Stimulated activated naive CD8-positive, alpha-beta T cell treated with anti-CD3 and anti-CD28 coated beads, Interleukin-15, Interleukin-2, amounts not matched to agents 100 U/mL and 50 U/mL, for 24 hours (primary cell): ENCODE results near the gene HORMAD1.
"Not testable (repeated sequence)": the region's sequence is repeated elsewhere in the genome, so short reads cannot be mapped to it uniquely, and the experiment has no call there.

Experiments
- ATAC-seq: fragments of 150-1000 bp; cut with Tn5 transposase; one replicate; pipeline ENCODE4 v1.10.0; 2021
- DNase-seq: peaks from one replicate; pipeline ENCODE4 v3.0.0; 2021

HORMAD1 gene, protein sequence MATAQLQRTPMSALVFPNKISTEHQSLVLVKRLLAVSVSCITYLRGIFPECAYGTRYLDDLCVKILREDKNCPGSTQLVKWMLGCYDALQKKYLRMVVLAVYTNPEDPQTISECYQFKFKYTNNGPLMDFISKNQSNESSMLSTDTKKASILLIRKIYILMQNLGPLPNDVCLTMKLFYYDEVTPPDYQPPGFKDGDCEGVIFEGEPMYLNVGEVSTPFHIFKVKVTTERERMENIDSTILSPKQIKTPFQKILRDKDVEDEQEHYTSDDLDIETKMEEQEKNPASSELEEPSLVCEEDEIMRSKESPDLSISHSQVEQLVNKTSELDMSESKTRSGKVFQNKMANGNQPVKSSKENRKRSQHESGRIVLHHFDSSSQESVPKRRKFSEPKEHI

DNA sequence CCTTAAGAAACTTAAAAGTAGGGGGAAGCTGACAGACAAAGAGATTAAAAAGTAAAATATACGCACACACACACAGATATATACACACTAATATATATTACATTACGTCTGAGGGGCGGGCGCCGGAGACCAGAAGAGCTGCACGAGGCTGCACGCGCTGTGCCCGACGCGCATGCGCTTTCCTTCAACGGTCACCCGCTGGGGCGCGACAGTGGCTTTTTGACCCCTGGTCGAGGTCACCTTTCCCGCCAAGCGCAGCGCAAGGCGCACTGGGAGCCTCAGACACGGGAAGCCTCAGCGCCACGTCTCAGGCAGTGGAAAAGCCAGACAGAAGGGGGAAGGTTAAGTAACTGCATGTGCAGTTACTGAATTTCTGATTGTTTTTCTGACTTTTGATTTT lies at the start of gene HORMAD1:
Gene HORMAD1 (minus strand): TSS at position 193 of the 400 bp plus-strand sequence. CDS start 1,390 bp downstream, outside the sequence.
- no peak for DNase-seq
- no peak for ATAC-seq

DNA sequence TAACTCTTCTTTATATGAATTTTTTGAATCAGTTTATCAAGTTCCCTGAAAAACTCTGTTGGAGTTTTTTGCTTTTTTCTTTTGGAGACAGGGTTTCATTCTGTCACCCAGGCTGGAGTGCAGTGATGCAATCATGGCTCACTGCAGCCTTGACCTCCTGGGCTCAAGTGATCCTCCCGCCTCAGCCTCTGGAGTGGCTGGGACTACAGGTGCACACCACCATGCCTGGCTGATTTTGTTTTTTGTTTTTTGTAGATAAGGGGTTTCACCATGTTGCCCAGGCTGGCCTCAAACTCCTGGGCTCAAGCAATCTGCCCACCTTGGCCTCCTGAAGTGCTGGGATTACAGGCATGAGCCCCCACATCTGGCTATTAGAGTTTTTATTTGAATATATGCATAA lies 47.0 kb upstream of the HORMAD1 start:
- ATAC-seq, DNase-seq: not testable (repeated sequence)

DNA sequence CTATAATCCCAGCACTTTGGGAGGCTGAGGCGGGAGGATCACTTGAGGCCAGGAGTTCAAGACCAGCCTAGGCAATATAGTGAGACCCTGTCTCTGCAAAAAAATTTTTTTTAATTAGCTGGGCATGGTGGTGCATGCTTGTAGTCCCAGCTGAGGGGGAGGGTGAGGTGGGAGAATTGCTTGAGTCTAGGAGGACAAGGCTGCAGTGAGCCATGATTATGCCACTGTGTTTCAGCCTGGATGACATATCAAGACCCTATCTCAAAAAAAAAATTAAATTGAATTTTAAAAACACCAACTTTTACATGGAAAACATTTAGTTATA lies 45.2 kb upstream of the HORMAD1 start:
- ATAC-seq, result not testable (repeated sequence)
- DNase-seq, result peak; percentile 11

DNA sequence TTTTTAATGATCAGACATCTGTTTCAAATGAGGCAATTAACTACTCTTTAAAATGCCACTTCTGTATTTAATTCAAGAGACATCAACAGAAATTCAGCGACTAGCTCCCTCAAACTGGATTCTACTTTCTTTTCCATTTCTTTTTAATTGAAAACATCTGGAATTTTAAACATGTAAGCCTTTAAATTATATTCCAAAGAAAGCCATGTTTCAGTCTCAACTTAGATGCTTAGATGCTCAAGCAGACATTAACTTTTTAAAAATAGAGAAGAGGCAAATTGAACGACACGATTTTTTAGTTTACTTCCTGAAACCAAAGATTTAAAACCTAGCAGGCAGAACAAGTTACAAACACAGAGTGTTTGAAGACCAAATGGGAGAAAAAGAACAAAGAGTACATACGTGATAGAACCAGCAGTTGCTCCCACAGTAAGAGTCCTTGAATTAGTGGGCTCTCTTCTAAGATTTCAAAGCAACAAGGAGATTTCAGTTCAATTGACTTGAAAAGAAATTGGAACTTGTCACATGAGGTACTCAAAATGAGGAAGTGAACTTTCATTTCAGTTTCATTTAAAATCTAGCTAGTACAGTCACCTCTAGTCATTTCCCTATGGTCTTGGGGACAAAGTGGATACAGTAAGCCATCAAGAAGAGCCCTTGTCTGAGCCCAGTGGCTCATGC lies 44.7 kb upstream of the HORMAD1 start, which contains the start of gene CTSS:
Gene CTSS (minus strand): TSS at position 483 of the 681 bp plus-strand sequence. CDS start 1,015 bp downstream, outside the sequence.
- DNase-seq (no peak), ATAC-seq (peak; percentile 91)

DNA sequence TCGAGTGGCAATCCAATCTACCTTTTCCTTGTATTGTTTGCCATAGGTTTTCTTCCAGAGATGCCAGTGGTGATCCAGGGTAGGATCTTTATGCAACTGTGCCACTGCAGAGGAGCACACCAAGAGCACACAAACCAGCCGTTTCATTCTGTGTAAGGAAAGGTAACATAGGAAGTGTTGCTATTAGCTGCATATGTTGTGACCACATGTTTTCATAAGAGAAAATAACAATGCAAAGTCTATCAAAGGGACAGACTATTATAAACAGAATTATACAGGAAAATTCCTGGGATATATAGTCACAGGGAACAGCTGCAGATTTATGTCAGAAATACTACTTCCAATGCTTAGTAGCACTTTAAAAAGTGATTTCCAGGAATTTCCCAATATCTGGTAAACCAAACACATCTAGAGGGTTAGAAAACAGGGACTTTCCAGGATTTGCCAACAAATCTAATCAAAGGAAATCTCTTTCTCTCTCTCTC lies 44.0 kb upstream of the HORMAD1 start:
- DNase-seq, result no peak
- no peak for ATAC-seq

DNA sequence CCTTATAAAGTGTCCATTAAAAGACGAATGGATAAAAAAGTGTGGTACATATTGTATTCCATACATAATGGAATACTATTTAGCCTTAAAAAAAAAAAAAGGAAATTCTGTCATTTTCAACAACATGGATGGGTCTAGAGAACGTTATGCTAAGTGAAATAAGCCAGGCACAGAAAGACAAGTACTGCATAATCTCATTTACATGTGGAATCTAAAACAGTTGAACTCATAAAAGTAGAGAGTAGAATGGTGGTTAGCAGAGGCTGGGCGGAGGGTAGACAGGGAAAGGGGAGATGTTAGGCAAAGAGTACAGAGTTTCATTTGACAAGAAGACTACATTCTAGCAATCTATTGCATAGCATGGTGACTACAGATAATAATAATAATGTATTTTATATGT lies 42.3 kb upstream of the HORMAD1 start:
- ATAC-seq, result no peak
- DNase-seq, result no peak

DNA sequence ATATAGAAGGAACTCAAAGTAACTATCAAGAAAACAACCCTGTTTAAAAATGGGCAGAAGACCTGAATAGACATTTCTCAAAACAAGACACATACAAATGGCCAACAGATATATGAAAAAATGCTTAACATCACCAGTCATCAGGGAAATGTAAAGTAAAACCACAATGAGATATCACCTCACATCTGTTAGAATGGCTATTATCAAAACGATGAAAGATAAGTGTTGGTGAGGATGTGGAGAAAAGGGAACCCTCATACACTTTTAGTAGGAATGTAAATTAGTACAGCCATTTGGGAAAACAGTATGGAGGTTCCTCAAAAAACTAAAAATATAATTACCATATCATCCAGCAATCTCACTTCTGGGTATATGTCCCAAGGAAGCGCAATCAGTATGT lies 41.9 kb upstream of the HORMAD1 start:
- no peak for ATAC-seq
- no peak for DNase-seq

DNA sequence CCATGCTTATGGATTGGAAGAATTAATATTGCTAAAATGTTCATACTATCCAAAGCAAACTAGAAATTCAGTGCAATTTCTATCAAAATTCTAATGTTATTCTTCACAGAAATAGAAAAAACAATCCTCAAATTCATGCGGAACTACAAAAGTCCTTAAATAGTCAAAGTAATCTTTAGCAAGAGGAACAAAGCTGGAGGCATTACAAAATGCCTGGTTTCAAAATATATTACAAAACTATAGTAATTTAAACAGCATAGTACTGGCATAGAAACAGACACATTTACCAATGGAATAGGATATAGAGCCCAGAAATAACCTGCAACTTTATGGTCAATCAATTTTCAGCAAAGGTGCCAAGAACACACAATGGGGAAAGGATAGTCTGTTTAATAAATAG lies 41.1 kb upstream of the HORMAD1 start:
- DNase-seq (no peak), ATAC-seq (no peak)

DNA sequence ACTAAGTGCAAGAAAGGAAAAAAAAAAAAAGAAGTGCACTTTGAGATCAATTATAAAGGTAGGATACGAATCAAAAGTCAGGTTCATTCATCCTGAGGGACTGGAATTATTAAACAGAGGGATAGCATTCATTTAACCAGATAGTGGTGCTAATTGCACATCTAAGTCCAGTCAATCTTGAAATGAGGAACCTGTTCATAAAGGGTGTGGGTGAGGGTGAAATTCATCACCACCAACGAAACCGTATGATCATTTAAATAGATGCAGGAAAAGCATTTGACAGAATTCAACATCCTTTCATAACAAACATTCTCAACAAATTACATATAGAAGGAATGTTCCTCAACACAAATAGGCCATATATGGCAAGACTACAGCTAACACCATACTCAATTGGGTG lies 39.3 kb upstream of the HORMAD1 start:
- DNase-seq, result no peak
- no peak for ATAC-seq

DNA sequence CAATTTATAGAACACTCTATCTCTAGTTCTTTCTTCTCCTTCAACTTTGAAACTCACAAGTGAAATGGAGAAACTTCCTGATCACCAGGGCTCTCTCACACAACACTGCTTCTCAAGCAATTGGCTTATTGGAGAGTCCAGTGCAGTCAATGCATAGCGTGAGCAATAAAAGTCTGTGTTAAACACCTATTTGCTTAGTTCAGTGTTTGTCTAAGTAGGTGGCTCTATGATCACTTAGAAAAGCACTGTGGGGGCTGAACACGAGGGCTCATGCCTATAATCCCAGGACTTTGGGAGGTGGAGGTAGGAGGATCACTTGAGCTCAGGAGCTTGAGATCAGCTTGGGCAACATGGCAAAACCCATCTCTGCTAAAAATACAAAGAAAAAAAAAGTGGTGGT lies 32.7 kb upstream of the HORMAD1 start:
- DNase-seq, result no peak

DNA sequence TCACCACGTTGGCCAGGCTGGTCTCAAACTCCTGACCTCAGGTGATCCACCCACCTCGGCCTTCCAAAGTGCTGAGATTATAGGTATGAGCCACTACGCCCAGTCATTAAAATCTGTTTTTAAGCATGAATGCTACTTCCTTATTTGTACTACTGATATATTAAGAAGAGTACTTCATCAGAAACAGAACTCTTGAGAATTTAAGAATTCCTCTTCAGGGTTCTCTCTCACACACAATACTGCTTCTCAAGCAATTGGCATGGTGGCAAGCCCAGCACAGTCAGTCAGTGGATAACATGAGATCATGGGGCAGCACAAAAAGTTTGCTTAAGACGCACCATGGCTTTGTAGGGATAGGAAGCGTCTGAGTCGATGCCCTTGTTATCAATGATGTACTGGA lies 30.7 kb upstream of the HORMAD1 start:
- ATAC-seq (no peak), DNase-seq (no peak)

More for the DNA sequence above, 32.7 kb upstream of the HORMAD1 start:
- no peak for ATAC-seq

DNA sequence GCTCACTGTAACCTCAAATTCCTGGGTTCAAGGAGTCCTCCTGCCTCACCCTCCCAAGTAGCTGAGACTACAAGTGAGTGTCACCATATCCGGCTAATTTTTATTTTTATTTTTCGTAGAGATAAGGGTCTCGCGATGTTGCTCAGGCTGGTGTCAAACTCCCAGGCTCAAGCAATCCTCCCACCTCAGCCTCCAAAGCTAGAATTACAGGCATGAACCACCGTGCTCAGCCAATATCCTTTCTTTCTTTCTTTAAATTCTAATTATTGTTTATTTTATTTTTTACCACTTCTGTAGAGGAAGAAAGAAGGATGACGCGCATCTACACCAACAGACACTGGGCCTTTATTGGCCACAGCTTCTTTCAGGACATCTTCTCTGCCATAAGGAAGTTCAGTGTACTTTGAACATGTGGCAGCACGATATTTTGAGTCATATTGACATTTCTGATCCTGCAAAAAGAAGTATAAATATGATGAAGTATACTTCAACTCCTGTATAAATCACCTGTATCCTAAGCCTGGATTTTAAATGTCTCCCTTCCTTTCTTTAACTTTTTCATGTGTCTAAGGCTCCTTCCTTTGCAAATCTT lies 29.1 kb upstream of the HORMAD1 start:
- ATAC-seq, result no peak

DNA sequence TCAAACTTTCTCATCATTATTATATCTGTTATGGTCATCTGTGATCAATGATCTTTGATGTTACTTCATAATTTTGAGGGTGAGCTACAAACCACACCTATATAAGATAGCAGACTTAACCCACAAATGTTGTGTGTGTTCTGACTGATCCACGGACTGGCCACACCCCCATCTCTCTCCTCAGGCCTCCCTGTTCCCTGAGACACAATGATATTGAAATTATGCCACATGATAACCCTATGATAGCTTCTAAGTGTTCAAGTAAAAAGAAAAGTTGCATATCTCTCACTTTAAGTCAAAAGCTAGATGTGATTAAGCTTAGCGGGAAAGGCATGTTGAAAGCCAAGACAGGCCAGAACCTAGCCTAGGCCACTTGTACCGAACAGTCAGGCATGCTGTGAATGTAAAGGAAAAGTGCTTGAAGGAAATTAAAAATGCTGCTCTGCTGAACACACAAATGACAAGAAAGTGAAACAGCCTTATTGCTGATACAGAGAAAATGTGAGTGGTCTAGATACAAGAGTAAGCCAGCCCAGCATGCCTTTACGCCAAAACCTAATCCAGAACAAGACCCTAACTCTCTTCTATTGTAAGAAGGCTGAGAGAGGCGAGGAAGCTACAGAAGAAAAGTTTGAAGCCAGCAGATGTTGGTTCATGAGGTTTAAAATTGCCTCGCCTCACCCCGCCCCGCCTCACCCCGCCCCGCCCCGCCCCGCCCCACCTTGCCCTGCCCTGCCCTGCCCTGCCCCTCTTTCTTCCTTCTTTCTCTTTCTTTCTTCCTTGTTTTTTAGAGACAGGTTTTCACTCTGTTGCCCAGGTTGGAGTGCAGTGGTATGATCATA lies 28.4 kb upstream of the HORMAD1 start:
- DNase-seq (no peak), ATAC-seq (no peak)

More for the DNA sequence above, 29.1 kb upstream of the HORMAD1 start:
- DNase-seq, result no peak

DNA sequence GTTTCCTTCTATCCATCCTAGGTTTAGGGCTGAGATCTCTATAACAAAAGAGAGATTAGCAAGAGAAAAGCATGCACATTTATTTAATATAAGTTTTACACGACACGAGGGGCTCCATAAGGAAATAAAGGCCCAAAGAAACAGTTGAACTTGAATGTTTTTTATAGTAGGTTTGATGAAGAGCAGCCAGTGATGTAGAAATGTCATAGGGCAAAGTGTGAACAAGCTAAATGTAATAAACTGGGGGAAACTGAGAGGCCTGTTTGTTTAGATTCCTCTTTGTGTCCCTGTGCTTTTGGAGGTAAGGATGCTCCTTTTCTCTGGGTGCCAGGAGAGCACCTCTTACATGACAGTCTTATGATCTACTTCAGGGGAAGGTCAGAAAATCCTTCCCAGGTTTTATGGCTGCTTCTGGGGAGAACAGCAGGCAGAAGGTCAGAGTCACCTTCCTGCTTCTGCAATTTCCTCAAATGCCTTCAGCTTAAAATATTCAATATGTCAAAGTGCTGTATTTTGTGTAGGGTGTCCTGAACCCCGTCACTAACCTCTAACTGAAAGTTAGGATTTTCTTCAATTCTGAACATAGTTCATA lies 9.5 kb upstream of the HORMAD1 start:
- ATAC-seq (no peak), DNase-seq (no peak)

DNA sequence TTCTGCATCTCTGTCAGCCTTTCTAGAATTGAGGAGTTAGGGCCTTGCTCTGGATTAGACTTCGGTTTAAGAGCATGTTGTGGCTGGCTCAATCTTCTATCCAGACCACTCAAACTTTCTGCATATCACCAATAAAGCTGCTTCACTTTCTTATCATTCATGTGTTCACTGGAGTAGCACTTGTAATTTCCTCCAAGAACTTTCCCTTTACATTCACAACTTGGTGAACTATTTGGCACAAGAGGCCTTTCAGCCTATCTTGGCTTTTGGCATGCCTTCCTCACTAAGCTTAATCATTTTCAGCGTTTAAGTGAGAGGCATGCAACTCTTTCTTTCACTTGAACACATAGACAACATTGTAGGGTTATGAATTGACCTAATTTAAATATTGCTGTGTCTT lies 3.6 kb upstream of the HORMAD1 start:
- ATAC-seq (no peak), DNase-seq (no peak)

DNA sequence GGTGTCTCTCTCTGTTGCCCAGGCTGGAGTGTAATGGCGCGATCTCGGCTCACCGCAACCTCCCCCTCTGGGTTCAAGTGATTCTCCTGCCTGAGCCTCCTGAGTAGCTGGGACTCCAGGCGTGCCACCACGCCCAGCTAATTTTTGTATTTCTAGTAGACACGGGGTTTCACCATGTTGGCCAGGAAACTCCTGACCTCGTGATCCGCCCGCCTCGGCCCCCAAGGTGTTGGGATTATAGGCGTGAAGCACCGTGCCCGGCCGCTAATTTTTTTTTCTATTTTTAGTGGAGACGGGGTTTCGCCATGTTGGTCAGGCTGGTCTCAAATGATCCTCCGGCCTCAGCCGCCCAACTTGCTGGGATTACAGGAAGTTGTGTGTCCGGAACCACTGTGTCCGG lies 597 bp downstream of the HORMAD1 start:
- ATAC-seq, result no peak
- DNase-seq, result no peak

DNA sequence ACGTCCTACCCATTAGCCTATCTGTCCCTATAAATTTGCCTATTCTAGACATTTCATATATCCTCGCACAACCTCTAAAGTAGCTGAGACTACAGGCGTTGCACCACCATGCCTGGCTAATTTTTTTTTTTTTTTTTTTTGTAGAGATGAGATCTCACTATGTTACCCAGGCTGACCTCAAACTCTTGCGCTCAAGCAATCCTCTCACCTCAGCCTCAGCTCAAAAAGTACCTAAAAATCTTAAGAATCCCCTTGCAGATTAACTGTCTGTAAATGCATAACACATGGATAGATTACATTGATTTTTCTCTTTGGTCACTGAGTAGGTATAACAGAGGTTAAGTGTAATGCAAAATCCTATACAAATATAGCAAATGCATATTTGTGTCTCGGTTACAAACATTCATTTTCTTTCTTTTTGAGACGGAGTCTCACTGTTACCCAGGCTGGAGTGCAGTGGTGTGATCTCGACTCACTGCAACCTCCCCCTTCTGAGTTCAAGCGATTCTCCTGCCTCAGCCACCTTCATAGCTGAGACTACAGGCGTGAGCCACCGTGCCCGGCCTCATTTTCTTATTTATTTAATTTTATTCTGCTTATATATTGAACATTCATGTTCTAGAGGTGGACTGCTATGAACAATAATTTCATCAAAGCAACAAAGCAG lies 2.3 kb downstream of the HORMAD1 start:
- DNase-seq (no peak), ATAC-seq (no peak)

DNA sequence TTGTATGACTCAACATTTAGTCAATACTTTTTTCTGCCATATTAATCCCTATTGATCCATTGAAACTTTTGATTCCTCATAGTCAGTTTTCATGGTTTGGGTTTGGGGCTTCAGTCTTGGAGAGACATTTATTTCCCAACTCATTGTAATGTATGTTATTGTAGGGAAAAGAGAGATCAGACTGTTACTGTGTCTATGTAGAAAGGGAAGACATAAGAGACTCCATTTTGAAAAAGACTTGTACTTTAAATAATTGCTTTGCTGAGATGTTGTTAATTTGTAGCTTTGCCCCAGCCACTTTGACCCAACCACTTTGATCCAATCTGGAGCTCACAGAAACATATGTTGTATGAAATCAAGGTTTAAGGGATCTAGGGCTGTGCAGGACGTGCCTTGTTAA lies 11.7 kb downstream of the HORMAD1 start:
- ATAC-seq, DNase-seq: not testable (repeated sequence)

DNA sequence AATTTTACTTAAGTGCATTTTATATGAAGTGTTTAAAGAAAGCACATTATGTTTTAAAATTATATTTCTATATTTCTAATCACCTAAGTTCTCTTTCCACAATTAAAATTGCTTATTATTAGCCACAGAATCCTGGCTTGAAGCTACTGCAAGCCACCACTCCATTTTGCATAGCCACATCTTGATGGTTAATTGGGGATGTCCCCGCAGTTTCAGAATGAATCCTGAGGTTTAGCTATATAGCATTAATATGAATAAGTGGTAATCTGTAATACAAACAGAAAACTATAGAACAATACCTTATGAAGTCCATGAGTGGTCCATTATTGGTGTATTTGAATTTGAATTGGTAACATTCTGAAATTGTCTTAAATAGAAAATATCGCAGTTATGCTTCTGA lies 12.1 kb downstream of the HORMAD1 start:
- peak; percentile 88 for ATAC-seq
- peak; percentile 35 for DNase-seq

DNA sequence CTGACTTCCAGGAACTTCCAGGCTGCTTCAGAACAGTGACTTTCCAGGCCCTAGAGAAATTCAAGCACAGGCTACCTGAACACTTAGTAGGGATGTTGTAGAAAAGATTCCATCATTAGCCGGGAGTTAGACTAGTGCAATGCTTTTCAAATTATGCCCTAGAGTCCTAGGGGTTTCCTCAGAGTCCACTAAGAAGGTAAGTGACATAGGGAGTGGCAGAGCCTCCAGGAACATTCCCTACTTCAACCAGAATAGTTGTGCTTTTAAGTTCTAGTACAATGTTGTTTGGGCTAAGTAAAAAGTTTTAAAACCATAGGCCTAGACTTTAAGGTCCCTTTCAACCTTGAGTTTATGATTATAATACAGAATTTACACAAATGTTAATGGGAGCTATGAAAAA lies 14.6 kb downstream of the HORMAD1 start:
- no peak for ATAC-seq
- no peak for DNase-seq

DNA sequence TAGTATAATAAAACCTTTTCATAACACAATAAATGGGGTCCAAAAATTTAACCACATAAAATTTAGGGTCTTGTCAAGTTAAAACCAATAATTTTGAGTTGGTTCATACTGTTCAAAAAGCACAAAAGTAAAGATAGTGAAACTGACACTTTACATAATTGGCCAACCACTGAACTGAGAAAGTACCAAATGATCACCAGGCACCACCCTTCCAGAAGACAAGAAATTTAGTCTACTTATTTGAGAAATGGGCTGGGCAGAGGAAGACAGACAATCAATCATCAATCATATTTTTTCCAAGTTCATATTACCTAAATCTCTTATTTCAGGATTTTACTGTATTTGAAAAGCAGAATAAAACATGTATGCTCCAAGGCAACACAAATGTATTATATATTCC lies 17.3 kb downstream of the HORMAD1 start:
- ATAC-seq (no peak), DNase-seq (no peak)
